CD14-positive monocyte (primary cell): ENCODE measurements around the gene CRACDL. TPM values are rescaled to one million over a fixed set of nuclear protein-coding genes. Genes with fewer than 3 reads are reported as not detected.

Source experiments
- DNase-seq, 3 donors: peaks; one replicate each; pipeline ENCODE4 v3.0.0-alpha.2; 2011 to 2022
- H2AFZ ChIP-seq: 2 replicates; pipeline ENCODE4 v1.6.0; 2012; ENCODE audit warnings: mild to moderate bottlenecking, low read depth, low read length, inconsistent platforms; ENCODE audit not compliant: insufficient read depth, poor library complexity, severe bottlenecking
- H3K27ac ChIP-seq, 2 donors: 1 replicate in 1 of 2; 2 replicates in 1 of 2; pipeline ENCODE4 v1.5.1; 2012 to 2013; ENCODE audit warnings: low read length in 2 of 2, control low read depth in 1 of 2, inconsistent platforms in 1 of 2, low read depth in 1 of 2, mild to moderate bottlenecking in 1 of 2
- H3K27me3 ChIP-seq, 2 donors: one replicate each; pipeline versions ENCODE4 v1.6.0 to v1.6.1; 2011 to 2013; ENCODE audit warnings: low read length in 2 of 2; ENCODE audit not compliant: control insufficient read depth in 2 of 2, insufficient read depth in 2 of 2
- H3K36me3 ChIP-seq, 2 donors: replicated peaks in 1 of 2; 1 replicate in 1 of 2; 2 replicates in 1 of 2; pipeline versions ENCODE4 v1.5.1 to v1.6.1; 2012 to 2013; ENCODE audit warnings: low read length in 2 of 2, control low read depth in 1 of 2, inconsistent platforms in 1 of 2, mild to moderate bottlenecking in 1 of 2; ENCODE audit not compliant: insufficient read depth in 2 of 2, control insufficient read depth in 1 of 2
- H3K4me1 ChIP-seq, 2 donors: 1 replicate in 1 of 2; 2 replicates in 1 of 2; pipeline versions ENCODE4 v1.5.1 to v1.6.1; 2012 to 2013; ENCODE audit warnings: low read length in 2 of 2, control low read depth in 1 of 2, inconsistent platforms in 1 of 2, mild to moderate bottlenecking in 1 of 2, moderate library complexity in 1 of 2; ENCODE audit not compliant: insufficient read depth in 2 of 2, control insufficient read depth in 1 of 2
- H3K4me2 ChIP-seq: replicated peaks from 2 replicates; pipeline ENCODE3; 2012; ENCODE audit warnings: low read length, moderate library complexity, mild to moderate bottlenecking; ENCODE audit not compliant: poor library complexity, severe bottlenecking; ENCODE audit errors: extremely low read depth
- H3K4me3 ChIP-seq, 3 experiments: fragments of 200-600 bp in 1 of 3; sonication (generic) in 1 of 3; replicated peaks in 1 of 3; 1 replicate in 2 of 3; 2 replicates in 1 of 3; pipeline ENCODE4 v1.5.1; 2011 to 2013; ENCODE audit warnings: low read length in 3 of 3, mild to moderate bottlenecking in 3 of 3, control low read depth in 2 of 3, low read depth in 2 of 3, inconsistent platforms in 1 of 3, moderate library complexity in 1 of 3
- H3K79me2 ChIP-seq: 2 replicates; pipeline ENCODE4 v1.6.0; 2012; ENCODE audit warnings: mild to moderate bottlenecking, control low read depth, inconsistent platforms, low read length, moderate library complexity; ENCODE audit not compliant: insufficient read depth
- H3K9ac ChIP-seq: 2 replicates; pipeline ENCODE4 v1.6.0; 2017; ENCODE audit warnings: low read length, mild to moderate bottlenecking; ENCODE audit not compliant: insufficient read depth, poor library complexity, severe bottlenecking
- H3K9me3 ChIP-seq, 2 donors: replicated peaks in 1 of 2; 1 replicate in 1 of 2; 2 replicates in 1 of 2; pipeline versions ENCODE4 v1.5.1 to v1.6.1; 2012 to 2013; ENCODE audit warnings: low read length in 2 of 2, control low read depth in 1 of 2; ENCODE audit not compliant: control insufficient read depth in 1 of 2, insufficient read depth in 1 of 2
- H4K20me1 ChIP-seq: 2 replicates; pipeline ENCODE4 v1.6.0; 2012; ENCODE audit warnings: mild to moderate bottlenecking, low read length, control low read depth, moderate library complexity; ENCODE audit not compliant: insufficient read depth
- H3K27ac Mint-ChIP-seq, 7 donors: one replicate each; pipeline ENCODE4 v1.8.0; 2020; ENCODE audit warnings: mild to moderate bottlenecking in 7 of 7, mixed read lengths in 7 of 7, moderate library complexity in 6 of 7, inconsistent platforms in 2 of 7
- H3K27me3 Mint-ChIP-seq, 3 donors: one replicate each; pipeline ENCODE4 v1.8.0; 2021 to 2022; ENCODE audit warnings: low read depth in 3 of 3, mild to moderate bottlenecking in 3 of 3, mixed read lengths in 3 of 3, moderate library complexity in 3 of 3, inconsistent platforms in 1 of 3
- H3K36me3 Mint-ChIP-seq, 2 donors: one replicate each; pipeline ENCODE4 v1.8.0; 2020; ENCODE audit warnings: mixed read lengths in 2 of 2, inconsistent platforms in 1 of 2, mild to moderate bottlenecking in 1 of 2
- H3K4me1 Mint-ChIP-seq: one replicate; pipeline ENCODE4 v1.8.0; 2020; ENCODE audit warnings: mild to moderate bottlenecking, mixed read lengths
- H3K4me3 Mint-ChIP-seq, 2 donors: one replicate each; pipeline ENCODE4 v1.8.0; 2020; ENCODE audit warnings: mild to moderate bottlenecking in 2 of 2, mixed read lengths in 2 of 2, moderate library complexity in 1 of 2
- H3K9me3 Mint-ChIP-seq, 7 donors: one replicate each; pipeline ENCODE4 v1.8.0; 2020 to 2022; ENCODE audit warnings: mixed read lengths in 7 of 7, mild to moderate bottlenecking in 6 of 7, moderate library complexity in 6 of 7, inconsistent platforms in 2 of 7
- WGBS: methylation state at CpG from one replicate; pipeline ENCODE4 v1.1.5; 2013; ENCODE audit warnings: missing lambda C conversion rate; ENCODE audit not compliant: insufficient coverage; 5-methylcytosine and 5-hydroxymethylcytosine counted together
- intact Hi-C, 2 donors: fragments of 100-400 bp; cut with micrococcal nuclease; formaldehyde crosslinking; loops; one replicate each; pipeline versions ENCODE4 v1.15.0 to v1.15.1; 2023
- polyA plus RNA-seq, 3 donors: library from polyadenylated mRNA; depleted of rRNA in 1 of 3; unstranded in 2 of 3; stranded (reverse) in 1 of 3; fragments of 300-500 nt in 2 of 3; fragments of >200 nt in 1 of 3; fragmentation: Illumina TruSeq in 2 of 3; gene quantifications; 1 replicate in 2 of 3; 2 replicates in 1 of 3; pipeline ENCODE4 v1.2.3, GENCODE V29; 2012 to 2021
- TF ChIP-seq, protein P1 (sequence below): fragments of 200-600 bp; IDR thresholded peaks from one replicate; pipeline ENCODE4 v1.8.0; 2022; ENCODE audit warnings: antibody characterized with exemption, mild to moderate bottlenecking

CRACDL gene
- polyA plus RNA-seq, 3 donors, result 0.12 to 0.35 (median 0.28) TPM

DNA sequence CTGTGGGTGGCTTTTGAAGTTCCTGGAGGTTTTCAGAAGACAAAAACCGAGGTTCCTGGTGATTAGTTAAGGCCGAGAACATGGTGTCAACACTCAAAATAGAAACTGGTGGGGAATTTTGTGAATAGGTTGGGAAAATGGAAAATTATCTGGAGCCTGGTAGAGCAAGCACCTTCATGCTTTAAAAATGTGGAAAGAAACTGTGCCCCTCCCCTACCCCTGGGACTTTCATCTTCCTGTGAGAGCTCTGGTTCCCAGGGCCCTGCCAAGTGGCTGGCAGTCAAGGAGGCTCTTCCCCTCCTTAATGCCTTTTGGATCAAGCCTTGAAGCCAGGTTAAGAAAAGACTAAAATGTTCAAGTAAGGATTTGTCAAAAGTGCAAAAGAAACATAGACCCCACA lies 1.9 kb upstream of the CRACDL start:
- H4K20me1 ChIP-seq, result no peaks in the 10 kb centered on the region
- intact Hi-C loops, result no loop called here
- no peak overlapping the region for H3K4me2 ChIP-seq
- peaks cover 12% of the 10 kb centered on the region for H3K4me1 Mint-ChIP-seq
- H3K36me3 ChIP-seq, result no peaks in the 10 kb centered on the region
- peak overlapping the region in 1 of 2 donors; percentile 90 for H3K4me3 Mint-ChIP-seq
- no peaks in the 10 kb centered on the region for H3K79me2 ChIP-seq
- peaks cover 0 to 15% of the 10 kb centered on the region in 2 donors for H3K9me3 ChIP-seq
- H3K4me1 ChIP-seq, result peaks cover 7 to 12% of the 10 kb centered on the region in 2 donors
- H3K27ac ChIP-seq, result no peak overlapping the region
- no peaks in the 10 kb centered on the region for H3K36me3 Mint-ChIP-seq
- H3K9ac ChIP-seq, result no peak overlapping the region
- H3K27me3 Mint-ChIP-seq, result peaks cover 51 to 67% (median 62%) of the 10 kb centered on the region in 3 donors
- WGBS, result 79% methylated on average over 2 of the region's 2 CpGs
- TF ChIP-seq, protein P1, sequence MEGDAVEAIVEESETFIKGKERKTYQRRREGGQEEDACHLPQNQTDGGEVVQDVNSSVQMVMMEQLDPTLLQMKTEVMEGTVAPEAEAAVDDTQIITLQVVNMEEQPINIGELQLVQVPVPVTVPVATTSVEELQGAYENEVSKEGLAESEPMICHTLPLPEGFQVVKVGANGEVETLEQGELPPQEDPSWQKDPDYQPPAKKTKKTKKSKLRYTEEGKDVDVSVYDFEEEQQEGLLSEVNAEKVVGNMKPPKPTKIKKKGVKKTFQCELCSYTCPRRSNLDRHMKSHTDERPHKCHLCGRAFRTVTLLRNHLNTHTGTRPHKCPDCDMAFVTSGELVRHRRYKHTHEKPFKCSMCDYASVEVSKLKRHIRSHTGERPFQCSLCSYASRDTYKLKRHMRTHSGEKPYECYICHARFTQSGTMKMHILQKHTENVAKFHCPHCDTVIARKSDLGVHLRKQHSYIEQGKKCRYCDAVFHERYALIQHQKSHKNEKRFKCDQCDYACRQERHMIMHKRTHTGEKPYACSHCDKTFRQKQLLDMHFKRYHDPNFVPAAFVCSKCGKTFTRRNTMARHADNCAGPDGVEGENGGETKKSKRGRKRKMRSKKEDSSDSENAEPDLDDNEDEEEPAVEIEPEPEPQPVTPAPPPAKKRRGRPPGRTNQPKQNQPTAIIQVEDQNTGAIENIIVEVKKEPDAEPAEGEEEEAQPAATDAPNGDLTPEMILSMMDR, result no peak
- H3K27ac Mint-ChIP-seq, result no peak overlapping the region
- no peak overlapping the region for H3K4me3 ChIP-seq
- H3K27me3 ChIP-seq, result peaks cover 39 to 56% of the 10 kb centered on the region in 2 donors
- no peak for DNase-seq
- H2AFZ ChIP-seq, result no peak overlapping the region
- peaks cover 0 to 5% (median 4%) of the 10 kb centered on the region in 7 donors for H3K9me3 Mint-ChIP-seq

- Histone ChIP-seq H3K9ac (no peak overlapping the region), H3K4me1 (peaks cover 7 to 12% of the 10 kb centered on the region in 2 donors), H3K79me2 (no peaks in the 10 kb centered on the region), H3K9me3 (peaks cover 0 to 15% of the 10 kb centered on the region in 2 donors), H3K27ac (no peak overlapping the region), H3K36me3 (no peaks in the 10 kb centered on the region), H2AFZ (no peak overlapping the region), H3K4me3 (peak overlapping the region in 1 of 3 experiments; percentile 53), H3K4me2 (peak overlapping the region; percentile 62), H4K20me1 (no peaks in the 10 kb centered on the region), H3K27me3 (peaks cover 39 to 56% of the 10 kb centered on the region in 2 donors)
- Mint-ChIP-seq H3K27ac (no peak overlapping the region), H3K9me3 (peaks cover 0 to 5% (median 4%) of the 10 kb centered on the region in 7 donors), H3K27me3 (peaks cover 51 to 67% (median 67%) of the 10 kb centered on the region in 3 donors), H3K4me3 (peak overlapping the region; percentile 65 to 90), H3K36me3 (no peaks in the 10 kb centered on the region), H3K4me1 (peaks cover 12% of the 10 kb centered on the region)
- TF ChIP-seq, protein P1, result no peak
- 3% methylated on average over 92 of the region's 100 CpGs for WGBS
- intact Hi-C loops, result no loop called here
- peak in 1 of 3 donors; percentile 19 for DNase-seq
Measured at GRCh38 chr2:98936353-98937351, 627 bp upstream of the CRACDL start.
